HG02943 (cell line): ENCODE results near the gene HIVEP2.

Source experiments
- ATAC-seq: cut with Tn5 transposase; IDR thresholded peaks from one replicate; pipeline ENCODE4 v1.9.1; 2021; ENCODE audit warnings: mild to moderate bottlenecking, low read depth, moderate library complexity; ENCODE audit not compliant: unreplicated experiment

The HIVEP2 gene

GRCh38 chr6:142870787-142871415 is 74.1 kb downstream of the HIVEP2 start:
- no peak for ATAC-seq

GRCh38 chr6:142868917-142869316 is 76.1 kb downstream of the HIVEP2 start:
- ATAC-seq = no peak

GRCh38 chr6:142867988-142868812 is 76.8 kb downstream of the HIVEP2 start:
- ATAC-seq = no peak

- no peak for ATAC-seq
These were observed 77.6 kb downstream of the HIVEP2 start for GRCh38 chr6:142867355-142867801.

GRCh38 chr6:142863981-142864380 is 81.0 kb downstream of the HIVEP2 start:
- no peak for ATAC-seq

- ATAC-seq = no peak
These were observed 83.3 kb downstream of the HIVEP2 start for GRCh38 chr6:142861711-142862110.

- no peak for ATAC-seq
These were observed 84.5 kb downstream of the HIVEP2 start for GRCh38 chr6:142860498-142860897.

- ATAC-seq = peak; percentile 10
These were observed 87.0 kb downstream of the HIVEP2 start for GRCh38 chr6:142857796-142858555.

GRCh38 chr6:142857233-142857761 is 87.7 kb downstream of the HIVEP2 start:
- ATAC-seq = peak; percentile 46

- peak; percentile 60 for ATAC-seq
These were observed 88.2 kb downstream of the HIVEP2 start for GRCh38 chr6:142856624-142857232.

GRCh38 chr6:142855893-142856623 is 88.9 kb downstream of the HIVEP2 start:
- ATAC-seq = peak; percentile 22

GRCh38 chr6:142854589-142855488 is 90.1 kb downstream of the HIVEP2 start:
- no peak for ATAC-seq

- no peak for ATAC-seq
These were observed 91.5 kb downstream of the HIVEP2 start for GRCh38 chr6:142853244-142854180.

- ATAC-seq = no peak
These were observed 93.4 kb downstream of the HIVEP2 start for GRCh38 chr6:142851601-142852000.

GRCh38 chr6:142850679-142851423 is 94.1 kb downstream of the HIVEP2 start:
- no peak for ATAC-seq

- ATAC-seq = no peak
These were observed 96.0 kb downstream of the HIVEP2 start for GRCh38 chr6:142848976-142849375.

GRCh38 chr6:142848156-142848555 is 96.8 kb downstream of the HIVEP2 start:
- ATAC-seq = no peak
